ENCODE results near the gene GPD2. TPM values are rescaled to one million over a fixed set of nuclear protein-coding genes. Genes with fewer than 3 reads are reported as not detected.

The GPD2 gene
- total RNA-seq, 3 donors from 2014 or later (not counting 1 experiment from before 2014, with no cell fraction given) = 12.5 to 20.2 (median 18.3) TPM

- no peaks in the 10 kb centered on the region for H3K27me3 ChIP-seq (ENCODE audit: control insufficient read depth, insufficient read depth, low read length)
- H3K4me1 ChIP-seq (ENCODE audit: control insufficient read depth, insufficient read depth, low read length) = peaks cover 6% of the 10 kb centered on the region
- DNase-seq (peak in 1 of 2 donors; percentile 59), ATAC-seq (peak; percentile 41 to 60 (median 52))
- H3K4me3 ChIP-seq (ENCODE audit: low read length) = peak overlapping the region; percentile 67
- H3K9me3 ChIP-seq (ENCODE audit: control insufficient read depth, insufficient read depth, low read length) = no peaks in the 10 kb centered on the region
- H3K27ac ChIP-seq (ENCODE audit: low read length) = peak overlapping the region; percentile 97
- Mint-ChIP-seq H3K27ac (peak overlapping the region; percentile 99 to 100), H3K4me1 (peaks cover 29 to 32% of the 10 kb centered on the region in 2 donors), H3K36me3 (peaks cover 8% of the 10 kb centered on the region), H3K4me3 (peak overlapping the region; percentile 99), H3K9me3 (no peaks in the 10 kb centered on the region), H3K27me3 (ENCODE audit: low read depth in 2 of 2) (peaks cover 6 to 11% of the 10 kb centered on the region in 2 donors)
- H3K36me3 ChIP-seq (ENCODE audit: control insufficient read depth, insufficient read depth, low read length) = no peaks in the 10 kb centered on the region
- WGBS (ENCODE audit: insufficient coverage) = under 1% methylated on average over 34 of the region's 36 CpGs
- TF ChIP-seq CTCF (IDR thresholded peaks at IDR 0.05) = no peak
- intact Hi-C loops (cut with micrococcal nuclease) = loop anchor here (2.0 kb wide), 3 partner anchors 37 to 65 kb away; partner anchors contain the start of gene GPD2
These were observed 36.1 kb upstream of the GPD2 start for GRCh38 chr2:156399950-156400705.

- Mint-ChIP-seq H3K4me3 (peak overlapping the region; percentile 99), H3K4me1 (peaks cover 29 to 32% of the 10 kb centered on the region in 2 donors), H3K27me3 (ENCODE audit: low read depth in 2 of 2) (peaks cover 6 to 12% of the 10 kb centered on the region in 2 donors), H3K9me3 (no peaks in the 10 kb centered on the region), H3K27ac (peak overlapping the region; percentile 99 to 100), H3K36me3 (peaks cover 8% of the 10 kb centered on the region)
- H3K27me3 ChIP-seq (ENCODE audit: control insufficient read depth, insufficient read depth, low read length) = no peaks in the 10 kb centered on the region
- TF ChIP-seq CTCF (IDR thresholded peaks at IDR 0.05) = no peak
- H3K4me3 ChIP-seq (ENCODE audit: low read length) = peak overlapping the region; percentile 67
- H3K4me1 ChIP-seq (ENCODE audit: control insufficient read depth, insufficient read depth, low read length) = peaks cover 6% of the 10 kb centered on the region
- 0% methylated on average over 18 of the region's 19 CpGs for WGBS (ENCODE audit: insufficient coverage)
- no peaks in the 10 kb centered on the region for H3K36me3 ChIP-seq (ENCODE audit: control insufficient read depth, insufficient read depth, low read length)
- peak overlapping the region; percentile 97 for H3K27ac ChIP-seq (ENCODE audit: low read length)
- peak; percentile 79 to 85 (median 83) for ATAC-seq
- intact Hi-C loops (cut with micrococcal nuclease) = loop anchor here (2.0 kb wide), 3 partner anchors 36 to 66 kb away; partner anchors contain the start of gene GPD2
- no peaks in the 10 kb centered on the region for H3K9me3 ChIP-seq (ENCODE audit: control insufficient read depth, insufficient read depth, low read length)
- peak; percentile 77 to 94 for DNase-seq
These were observed 35.2 kb upstream of the GPD2 start for GRCh38 chr2:156400706-156401678.

GRCh38 chr2:156401861-156402260, 34.3 kb upstream of the GPD2 start:
- Histone ChIP-seq H3K4me1 (ENCODE audit: control insufficient read depth, insufficient read depth, low read length) (peaks cover 6% of the 10 kb centered on the region), H3K27ac (ENCODE audit: low read length) (no peak overlapping the region), H3K36me3 (ENCODE audit: control insufficient read depth, insufficient read depth, low read length) (no peaks in the 10 kb centered on the region), H3K4me3 (ENCODE audit: low read length) (no peak overlapping the region), H3K27me3 (ENCODE audit: control insufficient read depth, insufficient read depth, low read length) (no peaks in the 10 kb centered on the region), H3K9me3 (ENCODE audit: control insufficient read depth, insufficient read depth, low read length) (no peaks in the 10 kb centered on the region)
- H3K27ac Mint-ChIP-seq = peak overlapping the region in 1 of 2 donors; percentile 100
- intact Hi-C loops (cut with micrococcal nuclease) = loop anchor here (2.0 kb wide), 3 partner anchors 35 to 67 kb away; partner anchors contain the start of gene GPD2
- H3K9me3 Mint-ChIP-seq = no peaks in the 10 kb centered on the region
- no peak for DNase-seq
- peak overlapping the region; percentile 99 for H3K4me3 Mint-ChIP-seq
- peaks cover 8% of the 10 kb centered on the region for H3K36me3 Mint-ChIP-seq
- 87% methylated on average over 4 of the region's 5 CpGs for WGBS (ENCODE audit: insufficient coverage)
- ATAC-seq = no peak
- H3K27me3 Mint-ChIP-seq (ENCODE audit: low read depth in 2 of 2) = peaks cover 6 to 11% of the 10 kb centered on the region in 2 donors
- no peak for TF ChIP-seq CTCF (IDR thresholded peaks at IDR 0.05)
- H3K4me1 Mint-ChIP-seq = peaks cover 29 to 32% of the 10 kb centered on the region in 2 donors
